H1 (cell line): Measurements from ENCODE around the gene CHST11. TPM values are rescaled to one million over a fixed set of nuclear protein-coding genes. Genes with fewer than 3 reads are reported as not detected.

Source experiments
- CTCF ChIA-PET: fragments of 300-600 bp; sonication (Branson Sonifier 250); formaldehyde crosslinking; loops from one replicate; lab custom pipeline; 2021; ENCODE audit not compliant: partially characterized antibody; lab: Charles Lee
- POLR2A ChIA-PET: fragments of 300-600 bp; sonication (Branson Sonifier 250); formaldehyde crosslinking; loops from one replicate; lab custom pipeline; 2021; ENCODE audit warnings: inconsistent platforms; ENCODE audit not compliant: partially characterized antibody; lab: Charles Lee
- DNase-seq, 2 experiments: peaks; one replicate each; pipeline versions ENCODE4 v3.0.0 to v3.0.0-alpha.2; 2010 to 2022; ENCODE audit warnings: low spot score in 2 of 2, low read depth in 1 of 2, mixed read lengths in 1 of 2
- FAIRE-seq: peaks from 2 replicates; lab custom pipeline; 2011; peaks lifted over from hg19 to GRCh38; lab: Jason Lieb, UNC
- H2AFZ ChIP-seq: 2 replicates; pipeline ENCODE4 v1.8.1; 2012; ENCODE audit warnings: low read length, inconsistent platforms
- H2AK5ac ChIP-seq: 2 replicates; pipeline ENCODE4 v1.6.1; 2013; ENCODE audit warnings: low read depth, low read length
- H2BK120ac ChIP-seq: replicated peaks from 2 replicates; pipeline ENCODE3; 2013; ENCODE audit warnings: low read depth, low read length, inconsistent platforms
- H2BK12ac ChIP-seq: 2 replicates; pipeline ENCODE4 v1.6.1; 2013; ENCODE audit warnings: low read depth, low read length
- H2BK15ac ChIP-seq: 2 replicates; pipeline ENCODE4 v1.6.1; 2013; ENCODE audit warnings: low read length
- H2BK20ac ChIP-seq: 2 replicates; pipeline ENCODE4 v1.6.1; 2013; ENCODE audit warnings: low read length
- H2BK5ac ChIP-seq: 2 replicates; pipeline ENCODE4 v1.6.1; 2013; ENCODE audit warnings: low read depth, low read length
- H3K14ac ChIP-seq: 2 replicates; pipeline ENCODE4 v1.6.1; 2013; ENCODE audit warnings: inconsistent platforms; ENCODE audit not compliant: insufficient read length
- H3K18ac ChIP-seq: 2 replicates; pipeline ENCODE4 v1.6.1; 2013; ENCODE audit warnings: low read length; ENCODE audit errors: extremely low read depth
- H3K23ac ChIP-seq: 2 replicates; pipeline ENCODE4 v1.6.1; 2013; ENCODE audit warnings: inconsistent platforms; ENCODE audit not compliant: insufficient read length
- H3K23me2 ChIP-seq: 2 replicates; pipeline ENCODE4 v1.6.1; 2013; ENCODE audit warnings: low read depth, low read length
- H3K27ac ChIP-seq: 2 replicates; pipeline ENCODE4 v1.6.1; 2011; ENCODE audit warnings: low read depth, low read length, inconsistent platforms
- H3K27me3 ChIP-seq, 4 experiments: replicated peaks in 1 of 4; 1 replicate in 1 of 4; 2 replicates in 3 of 4; pipeline versions ENCODE4 v1.6.1 to v1.8.1; 2011 to 2013; ENCODE audit warnings: low read length in 3 of 4, mild to moderate bottlenecking in 3 of 4, inconsistent platforms in 2 of 4, mixed read lengths in 2 of 4, moderate library complexity in 1 of 4; ENCODE audit not compliant: control insufficient read depth in 3 of 4, insufficient read depth in 3 of 4; ENCODE audit errors: extremely low read depth in 1 of 4
- H3K36me3 ChIP-seq, 4 experiments: 2 replicates each; pipeline versions ENCODE4 v1.6.1 to v1.8.1; 2011 to 2013; ENCODE audit warnings: mild to moderate bottlenecking in 4 of 4, low read length in 3 of 4, moderate library complexity in 2 of 4, control low read depth in 1 of 4, inconsistent platforms in 1 of 4; ENCODE audit not compliant: insufficient read depth in 4 of 4, control insufficient read depth in 2 of 4
- H3K4ac ChIP-seq: replicated peaks from 2 replicates; pipeline ENCODE3; 2013; ENCODE audit warnings: low read length, low read depth, mixed read lengths, inconsistent platforms; ENCODE audit not compliant: insufficient read length
- H3K4me1 ChIP-seq, 4 experiments: replicated peaks in 1 of 4; 1 replicate in 1 of 4; 2 replicates in 3 of 4; pipeline versions ENCODE4 v1.6.1 to v1.8.1; 2011 to 2013; ENCODE audit warnings: low read length in 3 of 4, inconsistent platforms in 2 of 4, mixed read lengths in 1 of 4; ENCODE audit not compliant: insufficient read depth in 4 of 4, control insufficient read depth in 3 of 4
- H3K4me2 ChIP-seq, 2 experiments: 2 replicates each; pipeline versions ENCODE4 v1.6.1 to v1.8.1; 2011 to 2013; ENCODE audit warnings: low read depth in 2 of 2, low read length in 2 of 2, control low read depth in 1 of 2, inconsistent platforms in 1 of 2, mild to moderate bottlenecking in 1 of 2; ENCODE audit not compliant: insufficient read depth in 1 of 2
- H3K4me3 ChIP-seq, 4 experiments: fragments of 200-600, 300-600 bp in 1 of 4; sonication (generic), shearing (Covaris generic), sonication (Bioruptor Twin) in 1 of 4; 2 replicates each; pipeline versions ENCODE4 v1.5.1 to v1.8.1; 2011 to 2016; ENCODE audit warnings: low read length in 4 of 4, low read depth in 3 of 4, control low read depth in 2 of 4, inconsistent platforms in 2 of 4, mild to moderate bottlenecking in 2 of 4, mixed read lengths in 1 of 4, moderate library complexity in 1 of 4; ENCODE audit not compliant: insufficient read depth in 2 of 4; ENCODE audit errors: extremely low read depth in 1 of 4
- H3K56ac ChIP-seq: replicated peaks from 2 replicates; pipeline ENCODE3; 2013; ENCODE audit warnings: low read depth, mild to moderate bottlenecking, mixed read lengths, low read length, inconsistent platforms; ENCODE audit not compliant: insufficient read length
- H3K79me1 ChIP-seq: 2 replicates; pipeline ENCODE4 v1.6.1; 2013; ENCODE audit warnings: low read depth, low read length, control low read depth
- H3K79me2 ChIP-seq, 2 experiments: 2 replicates each; pipeline versions ENCODE4 v1.6.1 to v1.8.1; 2012 to 2013; ENCODE audit warnings: low read length in 2 of 2, mild to moderate bottlenecking in 2 of 2, inconsistent platforms in 1 of 2; ENCODE audit not compliant: insufficient read depth in 2 of 2, control insufficient read depth in 1 of 2
- H3K9ac ChIP-seq, 4 experiments: replicated peaks in 1 of 4; 1 replicate in 1 of 4; 2 replicates in 3 of 4; pipeline versions ENCODE4 v1.6.1 to v1.8.1; 2011 to 2013; ENCODE audit warnings: low read depth in 3 of 4, low read length in 3 of 4, control low read depth in 2 of 4, mild to moderate bottlenecking in 2 of 4, moderate library complexity in 2 of 4, inconsistent platforms in 1 of 4; ENCODE audit errors: extremely low read depth in 1 of 4
- H3K9me3 ChIP-seq, 2 experiments: 2 replicates each; pipeline versions ENCODE4 v1.6.1 to v1.8.1; 2012 to 2013; ENCODE audit warnings: mild to moderate bottlenecking in 2 of 2, moderate library complexity in 2 of 2, control low read depth in 1 of 2, inconsistent platforms in 1 of 2, low read depth in 1 of 2, low read length in 1 of 2, mixed read lengths in 1 of 2; ENCODE audit not compliant: insufficient read depth in 2 of 2
- H4K20me1 ChIP-seq, 2 experiments: replicated peaks in 1 of 2; 2 replicates each; pipeline versions ENCODE3 to v1.8.1; 2011 to 2013; ENCODE audit warnings: inconsistent platforms in 2 of 2, low read length in 2 of 2, mild to moderate bottlenecking in 1 of 2; ENCODE audit not compliant: insufficient read depth in 2 of 2, control insufficient read depth in 1 of 2
- H4K5ac ChIP-seq: 2 replicates; pipeline ENCODE4 v1.6.1; 2013; ENCODE audit warnings: low read length, low read depth, mixed read lengths, inconsistent platforms; ENCODE audit not compliant: insufficient read length
- H4K8ac ChIP-seq: 2 replicates; pipeline ENCODE4 v1.8.0; 2013; ENCODE audit warnings: mild to moderate bottlenecking, moderate library complexity, low read length, inconsistent platforms; ENCODE audit not compliant: insufficient read depth; ENCODE audit errors: extremely low read depth
- H4K91ac ChIP-seq: replicated peaks from 2 replicates; pipeline ENCODE3; 2013; ENCODE audit warnings: low read length, mixed read lengths, inconsistent platforms; ENCODE audit not compliant: insufficient read length
- RAD21 ChIP-seq, 2 experiments: IDR thresholded peaks in 1 of 2; conservative IDR thresholded peaks in 1 of 2; 2 replicates each; pipeline ENCODE4 v1.6.1; 2011; ENCODE audit warnings: low read depth in 2 of 2, low read length in 2 of 2, improper control_type of control experiment in 1 of 2, inconsistent platforms in 1 of 2, mild to moderate bottlenecking in 1 of 2, moderate library complexity in 1 of 2
- RBBP5 ChIP-seq: IDR thresholded peaks from 2 replicates; pipeline ENCODE4 v1.7.1; 2012; ENCODE audit warnings: low read depth, mild to moderate bottlenecking, inconsistent platforms, low read length, moderate library complexity, borderline replicate concordance
- RFX5 ChIP-seq: IDR thresholded peaks from 2 replicates; pipeline ENCODE4 v1.6.1; 2011; ENCODE audit warnings: low read depth, low read length, improper control_type of control experiment, borderline replicate concordance
- TAF7 ChIP-seq: optimal IDR thresholded peaks from 2 replicates; pipeline ENCODE3; 2011; ENCODE audit warnings: low read depth, mild to moderate bottlenecking, inconsistent platforms, low read length, moderate library complexity, borderline replicate concordance
- WGBS, 2 experiments: shearing (Covaris generic) in 1 of 2; methylation state at CpG; one replicate each; pipeline versions ENCODE4 v1.1.6 to v1.1.7; 2013 to 2015; ENCODE audit warnings: low lambda C conversion rate in 2 of 2, mixed read lengths in 2 of 2, inconsistent platforms in 1 of 2, low coverage in 1 of 2, missing lambda C conversion rate in 1 of 2; ENCODE audit not compliant: insufficient replicate concordance in 2 of 2, insufficient coverage in 1 of 2, insufficient read length in 1 of 2; ENCODE audit errors: extremely low coverage in 1 of 2, missing lambda C conversion rate in 1 of 2; 5-methylcytosine and 5-hydroxymethylcytosine counted together
- polyA plus RNA-seq, 7 experiments: library from polyadenylated mRNA; depleted of rRNA in 3 of 7; stranded (reverse) in 5 of 7; unstranded in 2 of 7; fragments of >200 nt in 5 of 7; fragments of 200-250 nt in 2 of 7; gene quantifications; 1 replicate in 5 of 7; 2 replicates in 1 of 7; 4 replicates in 1 of 7; pipeline versions ENCODE4 v1.2.1 to v1.2.3, GENCODE V29; 2011 to 2013; ENCODE audit warnings: missing spikeins in 2 of 7, mixed read lengths in 2 of 7
- total RNA-seq: library from RNA; stranded (reverse); fragmentation: NEBNext Ultra II Directional; extraction: Animal tissue kit (Norgen Biotek cat#: 25700); gene quantifications from 2 replicates; pipeline ENCODE4 v1.2.1, GENCODE V29; 2021

CHST11 gene
- total and polyA plus RNA-seq, 2 of the 8 experiments (the other 6 are each of a cell fraction or from before 2014, with no cell fraction given) = 14.4 to 20.8 TPM

DNA sequence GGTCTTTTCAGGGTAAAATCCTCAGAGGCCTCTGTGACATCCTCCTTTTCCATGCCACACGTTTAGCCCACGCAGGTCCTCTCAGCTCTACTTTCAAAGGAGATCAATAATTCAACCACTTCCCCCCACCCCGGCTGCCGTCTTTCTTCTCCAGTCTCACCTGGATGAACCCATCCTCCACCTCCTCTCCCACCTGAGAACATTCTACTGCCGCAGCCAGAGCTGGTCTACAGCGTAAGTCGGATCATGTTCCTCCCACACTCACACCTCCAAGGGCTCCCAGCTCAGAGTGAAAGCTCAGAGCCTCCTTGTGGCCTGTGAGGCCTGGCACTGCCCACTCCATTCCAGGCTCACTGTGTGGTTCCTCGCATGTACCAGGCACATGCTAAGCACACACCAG is 246.6 kb downstream of the CHST11 start:
- FAIRE-seq = no peak
- H3K23ac ChIP-seq = no peak overlapping the region
- DNase-seq = no peak
- H2AK5ac ChIP-seq = 0 out of 2 replicates have a peak overlapping the region, but pooled peaks have one; percentile 33
- TF ChIP-seq RFX5 (no peak), RAD21 (IDR thresholded peaks at IDR 0.05 in 1 of 2, conservative IDR thresholded peaks at IDR 0.05 in 1 of 2; ENCODE audit: low read depth in 2 of 2, low read length in 2 of 2) (0 out of 4 replicates have a peak, but pooled peaks of 1 of the 2 experiments have one; percentile 8), TAF7 (no peak), RBBP5 (no peak)
- H4K8ac ChIP-seq = no peak overlapping the region
- no peak overlapping the region for H3K4ac ChIP-seq
- 92% methylated on average over 8 of the region's 8 CpGs; no CpG with 5 or more reads in 1 of the 2 experiments for WGBS, 2 experiments
- peak overlapping the region; percentile 35; the same call in 1 of the 2 replicates for H2BK5ac ChIP-seq
- H3K9me3 ChIP-seq = no peaks in the 10 kb centered on the region
- H3K9ac ChIP-seq = no peak overlapping the region
- no peak overlapping the region for H3K4me3 ChIP-seq
- no peak overlapping the region for H4K5ac ChIP-seq
- H3K36me3 ChIP-seq = no peaks in the 10 kb centered on the region
- peaks cover 0 to 2% of the 10 kb centered on the region in 2 experiments; a peak in 1 of 4 replicates for H3K79me2 ChIP-seq
- H3K27ac ChIP-seq = no peak overlapping the region
- H3K18ac ChIP-seq = peak overlapping the region; percentile 38
- no peaks in the 10 kb centered on the region for H3K27me3 ChIP-seq
- peaks cover 4 to 21% (median 12%) of the 10 kb centered on the region in 4 experiments for H3K4me1 ChIP-seq
- H4K20me1 ChIP-seq = peaks cover 0 to 3% of the 10 kb centered on the region in 2 experiments
- peak overlapping the region; percentile 45; the same call in 1 of the 2 replicates for H2BK12ac ChIP-seq
- CTCF ChIA-PET = interaction anchor here (0.9 to 1.5 kb wide), 7 partner anchors 8 to 321 kb away, joined by 3 to 6 read pairs (median 3); no protein-coding TSS in a partner anchor
- H2BK20ac ChIP-seq = no peak overlapping the region; the same call in 1 of the 2 replicates
- no peaks in the 10 kb centered on the region for H3K79me1 ChIP-seq
- H3K14ac ChIP-seq = no peak overlapping the region
- no peak overlapping the region for H2BK120ac ChIP-seq
- no peak overlapping the region for H3K56ac ChIP-seq
- H4K91ac ChIP-seq = no peak overlapping the region
- H2AFZ ChIP-seq = no peak overlapping the region
- no peak overlapping the region for H3K4me2 ChIP-seq
- 0 out of 2 replicates have a peak overlapping the region, but pooled peaks have one; percentile 92 for H2BK15ac ChIP-seq
- POLR2A ChIA-PET = no interaction called here
- H3K23me2 ChIP-seq = no peaks in the 10 kb centered on the region
